ENCODE results near the gene CCNDBP1. TPM values are rescaled to one million over a fixed set of nuclear protein-coding genes. Genes with fewer than 3 reads are reported as not detected.

Gene CCNDBP1
- total RNA-seq, 1 donor from 2014 or later = 86.8 TPM

DNA sequence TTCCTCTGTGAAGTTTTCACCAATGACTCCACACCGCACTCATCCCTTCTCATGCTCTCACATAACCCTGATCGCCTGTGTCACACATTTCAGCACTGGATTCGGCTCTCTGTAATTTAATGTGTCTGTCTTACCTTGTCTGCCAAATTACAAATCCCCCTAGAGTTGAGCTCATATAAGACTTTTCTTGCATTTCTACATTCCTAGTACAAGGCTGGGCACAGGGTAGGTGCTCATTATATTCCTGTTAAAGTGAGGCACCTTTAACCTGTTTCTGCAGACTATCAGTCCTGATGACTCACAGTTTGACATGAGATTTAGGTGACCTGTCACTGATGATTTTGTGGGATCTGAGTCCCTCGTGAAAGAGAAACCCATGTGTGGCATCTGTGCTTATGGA is 58.9 kb downstream of the CCNDBP1 start:
- DNase-seq = no peak
- no peak overlapping the region for H3K27ac Mint-ChIP-seq (ENCODE audit: unreplicated experiment)
- H3K27me3 Mint-ChIP-seq (ENCODE audit: unreplicated experiment) = no peaks in the 10 kb centered on the region
- H3K36me3 Mint-ChIP-seq (ENCODE audit: unreplicated experiment) = no peaks in the 10 kb centered on the region
- TF ChIP-seq, protein P1, sequence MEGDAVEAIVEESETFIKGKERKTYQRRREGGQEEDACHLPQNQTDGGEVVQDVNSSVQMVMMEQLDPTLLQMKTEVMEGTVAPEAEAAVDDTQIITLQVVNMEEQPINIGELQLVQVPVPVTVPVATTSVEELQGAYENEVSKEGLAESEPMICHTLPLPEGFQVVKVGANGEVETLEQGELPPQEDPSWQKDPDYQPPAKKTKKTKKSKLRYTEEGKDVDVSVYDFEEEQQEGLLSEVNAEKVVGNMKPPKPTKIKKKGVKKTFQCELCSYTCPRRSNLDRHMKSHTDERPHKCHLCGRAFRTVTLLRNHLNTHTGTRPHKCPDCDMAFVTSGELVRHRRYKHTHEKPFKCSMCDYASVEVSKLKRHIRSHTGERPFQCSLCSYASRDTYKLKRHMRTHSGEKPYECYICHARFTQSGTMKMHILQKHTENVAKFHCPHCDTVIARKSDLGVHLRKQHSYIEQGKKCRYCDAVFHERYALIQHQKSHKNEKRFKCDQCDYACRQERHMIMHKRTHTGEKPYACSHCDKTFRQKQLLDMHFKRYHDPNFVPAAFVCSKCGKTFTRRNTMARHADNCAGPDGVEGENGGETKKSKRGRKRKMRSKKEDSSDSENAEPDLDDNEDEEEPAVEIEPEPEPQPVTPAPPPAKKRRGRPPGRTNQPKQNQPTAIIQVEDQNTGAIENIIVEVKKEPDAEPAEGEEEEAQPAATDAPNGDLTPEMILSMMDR (IDR thresholded peaks at IDR 0.05; ENCODE audit: partially characterized antibody, unreplicated experiment) = no peak
- H3K4me3 Mint-ChIP-seq (ENCODE audit: unreplicated experiment) = no peak overlapping the region
- no peaks in the 10 kb centered on the region for H3K4me1 Mint-ChIP-seq (ENCODE audit: low read depth, unreplicated experiment)
- peaks cover 2% of the 10 kb centered on the region for H3K9me3 Mint-ChIP-seq (ENCODE audit: unreplicated experiment)

DNA sequence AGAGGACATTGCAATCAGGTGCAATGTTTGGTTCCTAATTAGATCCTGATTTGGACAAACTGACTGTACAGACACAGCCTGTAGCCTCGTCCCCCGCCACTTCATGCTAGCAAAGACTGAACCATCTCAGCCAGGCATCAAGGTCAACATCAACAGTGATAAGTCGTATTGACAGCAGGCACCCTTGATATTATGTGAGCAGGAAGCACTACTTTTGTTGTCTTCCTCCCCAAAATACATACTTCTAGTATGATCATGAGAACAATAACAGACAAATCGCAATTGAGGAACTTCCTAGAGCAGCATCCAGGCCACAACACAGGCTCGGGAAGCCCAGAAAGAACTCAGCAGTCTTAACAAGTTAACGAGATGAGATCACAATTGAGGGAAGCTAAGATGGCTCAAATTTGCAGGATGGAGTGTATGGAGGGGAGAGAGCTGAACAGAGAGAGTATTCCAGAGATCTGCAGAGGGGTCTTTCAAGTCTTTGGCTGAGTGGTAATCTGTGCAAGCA is 61.1 kb downstream of the CCNDBP1 start:
- TF ChIP-seq, protein P1 (IDR thresholded peaks at IDR 0.05; ENCODE audit: partially characterized antibody, unreplicated experiment) = no peak
- no peak overlapping the region for H3K4me3 Mint-ChIP-seq (ENCODE audit: unreplicated experiment)
- no peak overlapping the region for H3K27ac Mint-ChIP-seq (ENCODE audit: unreplicated experiment)
- no peaks in the 10 kb centered on the region for H3K36me3 Mint-ChIP-seq (ENCODE audit: unreplicated experiment)
- H3K27me3 Mint-ChIP-seq (ENCODE audit: unreplicated experiment) = no peaks in the 10 kb centered on the region
- DNase-seq = no peak
- no peaks in the 10 kb centered on the region for H3K9me3 Mint-ChIP-seq (ENCODE audit: unreplicated experiment)
- no peaks in the 10 kb centered on the region for H3K4me1 Mint-ChIP-seq (ENCODE audit: low read depth, unreplicated experiment)

Other genes with a start within 250 kb of the CCNDBP1 start
- 39.9 TPM for gene UBR1, start 79.4 kb upstream of the CCNDBP1 start, total RNA-seq (ENCODE audit: unreplicated experiment)
- gene TMEM62, start 51.8 kb upstream of the CCNDBP1 start, total RNA-seq (ENCODE audit: unreplicated experiment) = 19.1 TPM
- gene EPB42, start 35.6 kb downstream of the CCNDBP1 start, total RNA-seq (ENCODE audit: unreplicated experiment) = not detected
- not detected for gene TGM5, start 81.5 kb downstream of the CCNDBP1 start, total RNA-seq (ENCODE audit: unreplicated experiment)
- gene TGM7, start 116.9 kb downstream of the CCNDBP1 start, total RNA-seq (ENCODE audit: unreplicated experiment) = not detected
- 8.0 TPM for gene LCMT2, start 145.2 kb downstream of the CCNDBP1 start, total RNA-seq (ENCODE audit: unreplicated experiment)
- gene ZSCAN29, start 185.6 kb downstream of the CCNDBP1 start, total RNA-seq (ENCODE audit: unreplicated experiment) = 118 TPM
- gene TUBGCP4, start 185.7 kb downstream of the CCNDBP1 start, total RNA-seq (ENCODE audit: unreplicated experiment) = 29.9 TPM